Spinal cord (tissue), 10 donors: ENCODE results near the gene EFCAB6. TPM values are rescaled to one million over a fixed set of nuclear protein-coding genes. Genes with fewer than 3 reads are reported as not detected.

Source experiments
- DNase-seq, 6 donors: peaks; one replicate each; pipeline versions ENCODE4 v3.0.0 to v3.0.0-alpha.2; 2013 to 2015; ENCODE audit warnings: low spot score in 6 of 6, low read depth in 4 of 6
- H3K27ac ChIP-seq: one replicate; pipeline ENCODE4 v1.5.1; 2013; ENCODE audit warnings: low read depth, low read length, control low read depth
- H3K27me3 ChIP-seq: one replicate; pipeline ENCODE4 v1.6.1; 2013; ENCODE audit warnings: low read length; ENCODE audit not compliant: control insufficient read depth, insufficient read depth
- H3K36me3 ChIP-seq: one replicate; pipeline ENCODE4 v1.6.1; 2013; ENCODE audit warnings: low read length; ENCODE audit not compliant: control insufficient read depth, insufficient read depth
- H3K4me1 ChIP-seq: one replicate; pipeline ENCODE4 v1.6.1; 2013; ENCODE audit warnings: low read length; ENCODE audit not compliant: control insufficient read depth, insufficient read depth
- H3K4me3 ChIP-seq: one replicate; pipeline ENCODE4 v1.5.1; 2013; ENCODE audit warnings: low read depth, low read length, control low read depth
- H3K9me3 ChIP-seq: one replicate; pipeline ENCODE4 v1.6.1; 2013; ENCODE audit warnings: low read length; ENCODE audit not compliant: control insufficient read depth, insufficient read depth
- WGBS: methylation state at CpG from one replicate; pipeline ENCODE4 v1.1.5; 2013; ENCODE audit warnings: missing lambda C conversion rate; ENCODE audit not compliant: insufficient coverage; 5-methylcytosine and 5-hydroxymethylcytosine counted together
- polyA plus RNA-seq, 2 donors: library from polyadenylated mRNA; unstranded; fragments of 120-200 nt; gene quantifications; one replicate each; pipeline ENCODE4 v1.2.1, GENCODE V29; 2013; ENCODE audit not compliant: insufficient read length in 2 of 2
- total RNA-seq, 2 donors: library from RNA; depleted of rRNA in 1 of 2; stranded (reverse); fragments of 120-200 nt in 1 of 2; fragments of >200 nt in 1 of 2; gene quantifications; one replicate each; pipeline versions ENCODE4 v1.2.3 to v1.2.4, GENCODE V29; 2013 to 2014
- donor health status: healthy.

EFCAB6 gene
- total and polyA plus RNA-seq, 4 donors, result 2.8 to 9.1 (median 4.5) TPM

DNA sequence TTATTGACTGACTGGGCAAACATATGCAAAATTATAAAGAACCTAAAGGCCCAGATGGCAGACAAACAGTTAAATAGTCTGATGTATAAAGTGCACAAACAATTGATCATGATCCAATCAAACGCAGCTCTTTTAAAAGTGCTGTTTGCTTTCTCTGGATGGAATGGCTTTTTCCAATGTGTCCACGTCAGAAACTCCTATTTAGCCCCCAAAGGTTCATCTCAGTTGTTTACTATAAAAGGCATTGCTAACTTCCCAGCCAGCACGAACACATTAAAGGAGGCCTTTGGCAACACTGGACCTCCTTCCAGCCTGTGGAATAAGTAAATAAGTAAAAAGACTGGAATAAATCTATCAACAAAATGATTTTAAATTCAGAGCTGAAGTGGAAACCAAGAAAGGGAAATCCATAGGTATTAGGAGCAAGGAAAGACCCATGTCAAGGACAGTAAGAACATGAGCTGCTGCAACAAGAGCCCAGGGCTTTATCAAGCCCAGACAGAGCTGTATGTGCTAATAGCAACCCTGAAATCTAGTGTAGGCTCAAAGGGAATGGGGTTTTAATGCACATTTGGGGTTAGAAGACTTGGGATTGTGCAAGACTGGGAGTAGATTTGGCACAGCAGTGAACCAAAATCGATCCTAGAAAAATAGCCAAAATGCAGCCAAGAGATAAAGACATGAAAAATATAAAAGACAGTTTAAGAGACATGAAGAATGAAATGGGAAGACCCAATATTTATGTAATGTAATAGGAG is 105.4 kb downstream of the EFCAB6 start:
- H3K9me3 ChIP-seq, result peaks cover 5% of the 10 kb centered on the region
- no CpG with 5 or more reads among the region's 4 CpGs for WGBS
- no peak overlapping the region for H3K27ac ChIP-seq
- DNase-seq, result no peak
- no peaks in the 10 kb centered on the region for H3K27me3 ChIP-seq
- no peaks in the 10 kb centered on the region for H3K36me3 ChIP-seq
- no peaks in the 10 kb centered on the region for H3K4me1 ChIP-seq
- H3K4me3 ChIP-seq, result no peak overlapping the region

DNA sequence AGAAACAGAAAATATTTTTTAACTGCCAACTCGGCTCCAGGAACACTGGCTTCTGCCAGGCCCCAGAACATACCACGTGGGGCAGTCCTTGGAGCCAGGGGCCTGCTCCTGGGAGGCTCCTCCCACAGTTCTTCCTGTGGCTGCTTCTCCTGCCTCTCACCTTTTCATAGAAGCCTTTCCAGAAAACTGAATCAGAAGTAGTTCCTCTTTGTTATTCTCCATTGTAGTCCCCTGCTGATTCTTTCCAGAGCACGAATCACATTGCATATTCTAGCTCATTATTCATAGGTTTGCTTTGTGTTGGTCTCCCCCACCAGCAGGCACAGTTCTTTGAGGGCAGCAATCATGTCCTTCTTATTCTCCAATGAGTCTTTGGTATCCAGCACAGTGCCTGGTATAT is 106.0 kb downstream of the EFCAB6 start:
- Histone ChIP-seq H3K9me3 (peaks cover 5% of the 10 kb centered on the region), H3K4me1 (no peaks in the 10 kb centered on the region), H3K27me3 (no peaks in the 10 kb centered on the region), H3K4me3 (no peak overlapping the region), H3K27ac (no peak overlapping the region), H3K36me3 (no peaks in the 10 kb centered on the region)
- no peak for DNase-seq
- 38% methylated on average over 3 of the region's 3 CpGs for WGBS

DNA sequence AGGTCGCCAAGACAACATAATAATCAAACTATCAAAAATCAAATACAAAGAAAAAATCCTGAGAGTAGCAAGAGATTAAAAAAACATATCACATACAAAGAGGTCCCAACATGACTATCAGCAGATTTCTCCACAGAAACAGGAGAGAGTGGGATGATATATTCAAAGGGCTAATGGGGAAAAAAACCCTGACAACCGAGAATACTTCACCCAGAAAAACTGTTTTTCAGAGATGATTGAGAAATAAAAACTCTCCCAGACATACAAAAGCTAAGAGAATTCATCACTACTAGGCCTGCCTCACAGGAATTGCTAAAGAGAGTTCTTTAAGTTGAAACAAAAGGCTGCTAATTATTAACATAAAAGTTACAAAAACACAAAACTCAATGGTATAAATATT is 108.1 kb downstream of the EFCAB6 start:
- Histone ChIP-seq H3K36me3 (no peaks in the 10 kb centered on the region), H3K9me3 (peaks cover 5% of the 10 kb centered on the region), H3K27ac (no peak overlapping the region), H3K27me3 (no peaks in the 10 kb centered on the region), H3K4me1 (no peaks in the 10 kb centered on the region), H3K4me3 (no peak overlapping the region)
- WGBS, result no CpG with 5 or more reads among the region's 2 CpGs
- DNase-seq, result no peak

DNA sequence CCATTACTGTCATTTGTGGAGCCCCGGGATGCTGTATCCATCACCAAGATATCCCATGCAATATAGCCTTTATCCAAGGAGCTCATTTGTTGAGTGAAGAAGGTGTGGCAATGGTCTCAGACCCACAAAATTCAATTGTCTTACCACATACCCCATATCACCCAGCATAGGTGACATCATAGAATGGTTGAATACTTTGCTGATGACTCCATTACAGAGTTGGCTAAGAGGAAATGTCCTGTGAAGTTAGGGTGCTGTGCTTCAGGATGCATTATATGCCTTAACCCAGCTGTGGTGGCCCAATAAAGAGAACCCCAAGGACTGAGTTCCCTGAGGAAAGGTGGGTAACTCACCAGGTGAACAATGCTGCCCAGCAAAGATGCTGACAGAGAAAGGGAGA is 113.7 kb downstream of the EFCAB6 start:
- Histone ChIP-seq H3K4me1 (no peaks in the 10 kb centered on the region), H3K9me3 (no peaks in the 10 kb centered on the region), H3K27ac (no peak overlapping the region), H3K36me3 (no peaks in the 10 kb centered on the region), H3K27me3 (no peaks in the 10 kb centered on the region), H3K4me3 (no peak overlapping the region)
- no peak for DNase-seq
- WGBS, result no CpG with 5 or more reads among the region's 1 CpG

DNA sequence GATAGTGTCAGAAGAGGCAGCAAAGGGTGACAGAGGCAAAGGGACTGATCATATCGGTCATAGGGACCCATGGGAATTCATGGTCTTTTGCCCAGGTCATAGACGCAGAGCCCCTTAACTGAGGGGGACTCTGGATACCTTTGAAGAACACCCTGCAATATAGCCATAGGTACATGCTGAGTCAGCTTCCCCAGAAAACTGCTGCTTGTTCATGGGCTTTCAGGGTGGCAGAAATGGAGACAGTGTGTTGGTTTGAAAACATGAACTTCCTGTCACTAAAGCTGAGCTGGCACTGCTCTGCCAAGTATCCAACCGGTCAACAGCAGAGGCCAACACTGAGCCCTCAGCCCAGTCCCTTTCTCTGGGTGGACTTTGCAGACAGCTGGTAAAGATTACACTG is 114.2 kb downstream of the EFCAB6 start:
- Histone ChIP-seq H3K4me3 (no peak overlapping the region), H3K36me3 (no peaks in the 10 kb centered on the region), H3K27me3 (no peaks in the 10 kb centered on the region), H3K27ac (no peak overlapping the region), H3K9me3 (no peaks in the 10 kb centered on the region), H3K4me1 (no peaks in the 10 kb centered on the region)
- 100% methylated on average over 3 of the region's 3 CpGs for WGBS
- no peak for DNase-seq

DNA sequence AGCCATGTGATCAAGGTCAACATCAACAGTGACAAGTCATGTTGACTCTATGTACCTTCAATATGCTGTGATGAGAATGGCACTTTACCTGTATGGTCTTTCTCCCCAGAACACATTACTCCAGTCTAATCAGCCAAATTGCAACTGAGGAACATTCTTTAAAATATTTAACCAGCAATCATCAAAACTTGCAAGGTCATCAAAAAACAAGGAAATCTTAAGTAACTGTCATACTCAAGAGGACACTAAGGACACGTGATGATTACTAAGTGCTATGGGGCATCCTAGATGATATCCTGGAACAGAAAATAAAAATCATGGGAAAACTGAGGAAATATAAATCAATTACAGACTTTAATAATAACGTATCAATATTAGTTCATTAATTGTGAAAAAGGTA is 118.9 kb downstream of the EFCAB6 start:
- H3K4me3 ChIP-seq, result no peak overlapping the region
- H3K27me3 ChIP-seq, result no peaks in the 10 kb centered on the region
- H3K9me3 ChIP-seq, result no peaks in the 10 kb centered on the region
- H3K4me1 ChIP-seq, result no peaks in the 10 kb centered on the region
- no CpG with 5 or more reads among the region's 2 CpGs for WGBS
- H3K27ac ChIP-seq, result no peak overlapping the region
- no peaks in the 10 kb centered on the region for H3K36me3 ChIP-seq
- DNase-seq, result no peak

DNA sequence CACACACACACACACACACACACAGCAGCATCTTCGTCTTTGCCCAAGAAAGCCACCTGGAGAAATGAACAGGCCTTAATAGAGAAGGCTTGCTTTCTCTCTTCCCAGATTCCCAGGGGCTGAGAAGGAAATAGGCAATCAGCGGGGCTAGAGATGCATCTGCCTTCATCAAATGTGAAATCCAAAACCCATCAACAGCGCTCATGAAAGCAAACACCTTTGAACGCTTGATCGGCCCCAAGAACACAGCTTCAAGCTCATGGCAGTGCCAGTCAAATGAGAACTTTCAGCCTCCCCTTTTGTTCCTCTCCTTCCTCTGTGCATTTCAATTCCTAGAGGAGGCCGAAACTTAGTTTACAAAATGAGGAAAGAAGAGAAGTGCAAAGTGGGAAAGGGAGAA is 122.7 kb downstream of the EFCAB6 start:
- Histone ChIP-seq H3K36me3 (no peaks in the 10 kb centered on the region), H3K4me3 (no peak overlapping the region), H3K9me3 (no peaks in the 10 kb centered on the region), H3K27ac (no peak overlapping the region), H3K4me1 (no peaks in the 10 kb centered on the region), H3K27me3 (no peaks in the 10 kb centered on the region)
- no peak for DNase-seq
- WGBS, result 67% methylated on average over 1 of the region's 6 CpGs

DNA sequence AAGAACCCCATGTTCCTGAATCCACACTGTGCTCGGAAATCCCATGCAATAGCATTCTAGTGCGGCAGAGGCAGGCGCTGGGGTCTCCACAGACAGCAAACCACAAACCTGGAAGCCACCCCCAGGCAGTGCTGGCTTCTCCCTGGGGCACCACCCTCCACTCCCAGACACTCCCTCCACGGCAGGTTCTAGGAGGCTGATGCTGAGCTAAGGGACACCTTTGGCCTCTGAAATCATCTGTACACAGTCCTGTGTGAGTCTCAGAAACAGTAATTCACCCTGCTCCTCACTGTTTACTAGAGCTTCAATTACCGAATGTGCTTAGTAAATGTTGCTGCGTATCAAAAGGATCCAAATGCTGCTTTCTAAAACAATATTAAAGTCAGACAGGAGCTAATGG is 129.3 kb downstream of the EFCAB6 start:
- Histone ChIP-seq H3K27me3 (no peaks in the 10 kb centered on the region), H3K9me3 (no peaks in the 10 kb centered on the region), H3K27ac (no peak overlapping the region), H3K4me1 (no peaks in the 10 kb centered on the region), H3K4me3 (no peak overlapping the region), H3K36me3 (no peaks in the 10 kb centered on the region)
- 81% methylated on average over 4 of the region's 6 CpGs for WGBS
- DNase-seq, result no peak

DNA sequence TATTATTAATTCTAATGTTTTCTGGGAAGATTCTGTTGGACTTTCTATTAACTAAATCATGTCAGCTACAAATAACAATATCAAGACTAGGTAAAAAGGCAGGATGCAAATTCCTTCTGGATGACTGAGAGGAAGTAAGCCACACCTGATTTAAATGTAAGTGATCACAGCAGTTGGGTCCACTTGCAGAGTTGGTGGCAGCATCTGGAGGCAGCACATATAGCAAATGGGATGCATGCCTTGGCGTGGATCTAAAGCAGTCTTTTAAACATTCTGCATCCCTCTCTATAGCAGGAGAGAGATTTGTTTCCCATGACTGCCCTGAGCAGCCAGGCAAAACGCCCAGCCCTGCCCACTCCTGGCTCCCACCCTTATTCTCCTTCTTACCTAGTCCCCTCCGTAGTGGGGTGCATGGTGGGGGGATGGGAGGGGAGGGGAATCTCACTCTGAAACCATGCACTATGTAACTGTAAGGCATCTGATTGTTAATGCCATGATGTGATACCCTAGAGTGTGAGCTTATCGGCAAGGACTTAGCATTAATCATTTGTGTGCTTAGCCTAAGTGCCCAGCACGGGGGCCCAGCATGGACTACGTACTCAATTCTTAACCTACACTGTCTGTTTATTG is 130.3 kb downstream of the EFCAB6 start:
- WGBS, result 80% methylated on average over 1 of the region's 6 CpGs
- no peaks in the 10 kb centered on the region for H3K9me3 ChIP-seq

DNA sequence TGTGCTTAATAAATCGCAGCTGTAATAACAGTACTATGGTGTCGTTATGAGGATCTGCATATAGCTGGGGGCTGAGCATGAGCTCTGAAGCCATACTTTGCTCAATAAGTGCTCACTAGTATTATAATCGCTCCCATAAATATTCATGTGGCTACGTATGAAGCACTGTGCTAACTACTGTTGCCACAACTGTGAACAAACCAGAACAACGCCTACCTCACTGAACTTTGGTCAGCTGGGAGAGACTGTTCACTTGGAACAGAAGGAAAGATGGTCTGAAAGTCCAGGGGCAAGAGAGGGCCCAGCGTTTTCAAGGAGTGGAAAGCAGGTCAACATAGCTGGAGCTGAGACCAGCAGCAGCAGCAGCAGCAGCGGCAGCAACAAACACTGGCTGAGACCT is 141.6 kb downstream of the EFCAB6 start:
- WGBS, result 88% methylated on average over 4 of the region's 7 CpGs
- DNase-seq, result peak in 1 of 6 donors; percentile 11
- H3K27me3 ChIP-seq, result no peaks in the 10 kb centered on the region
- no peak overlapping the region for H3K4me3 ChIP-seq
- H3K9me3 ChIP-seq, result no peaks in the 10 kb centered on the region
- no peaks in the 10 kb centered on the region for H3K36me3 ChIP-seq
- no peak overlapping the region for H3K27ac ChIP-seq
- no peaks in the 10 kb centered on the region for H3K4me1 ChIP-seq

More for the DNA sequence above, 130.3 kb downstream of the EFCAB6 start:
- H3K4me1 ChIP-seq, result no peaks in the 10 kb centered on the region
- no peak overlapping the region for H3K27ac ChIP-seq
- no peaks in the 10 kb centered on the region for H3K27me3 ChIP-seq
- no peak overlapping the region for H3K4me3 ChIP-seq
- H3K36me3 ChIP-seq, result no peaks in the 10 kb centered on the region
- peak in 1 of 6 donors; percentile 25 for DNase-seq
